Thoracic aorta (tissue), 2 donors: ENCODE data around the gene SIRPG. TPM values are rescaled to one million over a fixed set of nuclear protein-coding genes. Genes with fewer than 3 reads are reported as not detected.

ENCODE experiments used
- ATAC-seq: fragments of 150-250 bp; one replicate; pipeline ENCODE4 v1.8.0; 2017; ENCODE audit warnings: low read depth; ENCODE audit not compliant: insufficient number of reproducible peaks, low FRiP score
- DNase-seq: peaks from one replicate; pipeline ENCODE4 v3.0.0-alpha.2; 2020; ENCODE audit warnings: low spot score
- H3K27ac ChIP-seq, 2 donors: fragments of 200-600 bp; sonication (generic); 1 replicate in 1 of 2; 2 replicates in 1 of 2; pipeline ENCODE4 v1.5.1; 2016; ENCODE audit warnings: mild to moderate bottlenecking in 2 of 2, moderate library complexity in 2 of 2
- H3K27me3 ChIP-seq: fragments of 200-600 bp; sonication (generic); replicated peaks from 2 replicates; pipeline ENCODE4 v1.6.0; 2016; ENCODE audit warnings: mild to moderate bottlenecking; ENCODE audit not compliant: insufficient read depth
- H3K36me3 ChIP-seq: fragments of 200-600 bp; sonication (generic); one replicate; pipeline ENCODE4 v1.5.1; 2016
- H3K4me1 ChIP-seq, 2 donors: fragments of 200-600 bp; sonication (generic); 1 replicate in 1 of 2; 2 replicates in 1 of 2; pipeline versions ENCODE4 v1.5.1 to v1.6.0; 2016; ENCODE audit warnings: low read depth in 2 of 2, mild to moderate bottlenecking in 1 of 2; ENCODE audit not compliant: control insufficient read depth in 1 of 2
- H3K4me3 ChIP-seq: fragments of 200-600 bp; sonication (generic); 2 replicates; pipeline ENCODE4 v1.5.1; 2016; ENCODE audit warnings: mild to moderate bottlenecking
- H3K9me3 ChIP-seq: fragments of 200-600 bp; sonication (generic); 2 replicates; pipeline ENCODE4 v1.5.1; 2016
- total RNA-seq, 2 donors: library from RNA; depleted of rRNA; stranded (reverse); fragments of >200 nt; gene quantifications; one replicate each; pipeline versions ENCODE4 v1.1.0 to v1.2.3, GENCODE V29; 2016
- TF ChIP-seq, protein P1 (sequence below): fragments of 200-600 bp; sonication (generic); IDR thresholded peaks from one replicate; pipeline ENCODE4 v1.5.1; 2019; ENCODE audit warnings: antibody characterized with exemption

SIRPG gene
- total RNA-seq, 2 donors from 2014 or later = 3.8 TPM; not detected in 1

DNA sequence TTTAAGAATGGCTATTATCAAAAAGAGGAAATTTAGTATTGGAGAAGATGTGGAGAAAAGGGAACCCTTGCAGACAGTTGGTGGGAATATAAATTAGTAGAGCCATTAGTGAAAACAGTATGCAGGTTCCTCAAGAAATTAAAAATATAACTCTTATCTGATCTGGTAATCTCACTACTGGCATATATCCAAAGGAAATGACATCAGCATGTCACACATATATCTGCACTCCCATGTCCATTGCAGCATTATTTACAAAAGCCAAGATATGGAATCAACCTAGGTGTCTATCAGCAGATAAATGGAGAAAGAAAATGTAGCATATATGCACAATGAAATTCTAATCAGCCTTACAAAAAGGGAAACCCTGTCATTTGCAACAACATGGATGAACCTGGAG lies 2.6 kb downstream of the SIRPG start:
- DNase-seq = no peak
- Histone ChIP-seq H3K4me3 (no peak overlapping the region), H3K9me3 (no peaks in the 10 kb centered on the region), H3K36me3 (no peaks in the 10 kb centered on the region), H3K27ac (no peak overlapping the region), H3K4me1 (no peaks in the 10 kb centered on the region), H3K27me3 (no peaks in the 10 kb centered on the region)
- no peak for ATAC-seq
- TF ChIP-seq, protein P1, sequence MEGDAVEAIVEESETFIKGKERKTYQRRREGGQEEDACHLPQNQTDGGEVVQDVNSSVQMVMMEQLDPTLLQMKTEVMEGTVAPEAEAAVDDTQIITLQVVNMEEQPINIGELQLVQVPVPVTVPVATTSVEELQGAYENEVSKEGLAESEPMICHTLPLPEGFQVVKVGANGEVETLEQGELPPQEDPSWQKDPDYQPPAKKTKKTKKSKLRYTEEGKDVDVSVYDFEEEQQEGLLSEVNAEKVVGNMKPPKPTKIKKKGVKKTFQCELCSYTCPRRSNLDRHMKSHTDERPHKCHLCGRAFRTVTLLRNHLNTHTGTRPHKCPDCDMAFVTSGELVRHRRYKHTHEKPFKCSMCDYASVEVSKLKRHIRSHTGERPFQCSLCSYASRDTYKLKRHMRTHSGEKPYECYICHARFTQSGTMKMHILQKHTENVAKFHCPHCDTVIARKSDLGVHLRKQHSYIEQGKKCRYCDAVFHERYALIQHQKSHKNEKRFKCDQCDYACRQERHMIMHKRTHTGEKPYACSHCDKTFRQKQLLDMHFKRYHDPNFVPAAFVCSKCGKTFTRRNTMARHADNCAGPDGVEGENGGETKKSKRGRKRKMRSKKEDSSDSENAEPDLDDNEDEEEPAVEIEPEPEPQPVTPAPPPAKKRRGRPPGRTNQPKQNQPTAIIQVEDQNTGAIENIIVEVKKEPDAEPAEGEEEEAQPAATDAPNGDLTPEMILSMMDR = no peak

DNA sequence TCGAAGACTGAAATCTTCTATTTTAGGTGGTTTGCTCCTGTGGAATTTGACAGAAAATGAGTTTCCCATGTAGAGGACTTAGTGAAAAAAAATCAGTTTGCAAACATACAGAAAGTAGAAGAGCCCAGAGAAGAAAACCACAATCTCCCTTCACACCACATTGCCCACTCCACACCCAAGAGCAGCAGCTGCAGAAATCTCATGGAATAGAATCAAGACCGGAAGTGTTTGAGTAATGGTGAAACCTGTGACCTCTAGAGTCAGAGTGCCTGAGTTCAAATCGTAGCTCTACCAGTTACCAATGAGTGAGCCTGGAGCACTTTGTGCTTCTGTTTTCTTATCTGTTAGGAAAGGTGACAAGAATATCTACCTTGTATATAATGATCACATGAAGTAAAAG lies 4.6 kb downstream of the SIRPG start:
- Histone ChIP-seq H3K27ac (no peak overlapping the region), H3K27me3 (no peaks in the 10 kb centered on the region), H3K4me1 (no peaks in the 10 kb centered on the region), H3K9me3 (no peaks in the 10 kb centered on the region), H3K36me3 (no peaks in the 10 kb centered on the region), H3K4me3 (no peak overlapping the region)
- ATAC-seq (no peak), DNase-seq (no peak)
- TF ChIP-seq, protein P1 = no peak

DNA sequence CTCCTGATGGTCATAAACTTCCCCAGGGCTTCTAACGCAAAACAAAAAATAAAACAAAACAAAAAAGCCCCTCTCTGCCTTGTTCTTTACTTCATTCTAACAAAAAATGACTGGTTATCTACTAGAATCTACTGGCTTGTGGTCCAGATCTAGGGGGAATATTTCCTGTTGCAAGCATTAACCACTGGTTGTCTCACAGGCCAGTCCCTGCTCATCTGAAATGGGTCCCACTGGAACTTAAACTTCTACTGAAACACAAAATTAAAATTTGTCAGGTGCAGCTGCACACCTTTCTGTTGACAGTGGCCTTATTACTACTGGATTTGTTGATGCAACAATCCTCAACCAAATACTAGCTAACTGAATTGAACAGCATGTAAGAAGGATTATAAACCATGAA lies 5.5 kb downstream of the SIRPG start:
- no peak overlapping the region for H3K27ac ChIP-seq
- H3K4me3 ChIP-seq = no peak overlapping the region
- TF ChIP-seq, protein P1 = no peak
- ATAC-seq (no peak), DNase-seq (no peak)
- H3K9me3 ChIP-seq = no peaks in the 10 kb centered on the region
- no peaks in the 10 kb centered on the region for H3K4me1 ChIP-seq
- H3K36me3 ChIP-seq = no peaks in the 10 kb centered on the region
- H3K27me3 ChIP-seq = no peaks in the 10 kb centered on the region

DNA sequence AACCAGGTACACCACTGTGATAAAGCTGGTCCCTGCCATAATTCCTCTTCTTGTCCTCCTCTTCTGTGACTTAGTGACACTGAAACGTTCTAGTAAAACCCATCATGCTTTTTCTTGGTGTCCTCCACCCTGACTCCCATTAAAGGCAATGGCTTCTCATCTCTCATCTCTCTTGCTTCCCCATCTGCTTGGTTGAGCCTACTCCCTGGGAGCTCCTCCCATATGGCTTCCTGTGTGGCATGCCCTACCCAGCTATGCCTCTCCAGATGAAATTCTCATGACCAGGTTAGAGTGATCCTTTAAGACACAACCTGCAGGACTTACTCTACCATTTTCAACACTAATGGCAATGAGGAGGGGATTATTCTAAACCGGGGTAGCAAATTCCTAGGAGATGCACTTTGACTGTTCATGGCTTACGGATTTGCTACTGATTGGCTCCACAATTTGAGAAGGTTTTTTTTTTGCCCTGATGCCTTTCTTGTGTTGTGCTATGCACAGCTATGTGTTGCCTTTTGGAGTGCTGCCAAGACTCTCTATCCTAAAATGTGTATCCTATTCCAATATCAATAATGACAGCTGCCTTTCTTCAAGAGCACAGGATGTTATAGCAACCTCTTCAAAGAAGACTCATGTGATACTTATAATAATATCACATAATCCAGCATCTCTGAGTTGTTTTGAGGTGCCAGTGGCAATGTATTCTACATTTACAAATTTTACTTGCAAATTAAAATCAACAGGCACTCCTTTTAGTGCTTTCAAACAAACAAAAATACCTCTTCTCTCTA lies 6.1 kb downstream of the SIRPG start:
- H3K27ac ChIP-seq = no peak overlapping the region
- no peaks in the 10 kb centered on the region for H3K4me1 ChIP-seq
- DNase-seq (no peak), ATAC-seq (no peak)
- no peaks in the 10 kb centered on the region for H3K9me3 ChIP-seq
- TF ChIP-seq, protein P1 = no peak
- H3K27me3 ChIP-seq = no peaks in the 10 kb centered on the region
- H3K36me3 ChIP-seq = no peaks in the 10 kb centered on the region
- H3K4me3 ChIP-seq = no peak overlapping the region

DNA sequence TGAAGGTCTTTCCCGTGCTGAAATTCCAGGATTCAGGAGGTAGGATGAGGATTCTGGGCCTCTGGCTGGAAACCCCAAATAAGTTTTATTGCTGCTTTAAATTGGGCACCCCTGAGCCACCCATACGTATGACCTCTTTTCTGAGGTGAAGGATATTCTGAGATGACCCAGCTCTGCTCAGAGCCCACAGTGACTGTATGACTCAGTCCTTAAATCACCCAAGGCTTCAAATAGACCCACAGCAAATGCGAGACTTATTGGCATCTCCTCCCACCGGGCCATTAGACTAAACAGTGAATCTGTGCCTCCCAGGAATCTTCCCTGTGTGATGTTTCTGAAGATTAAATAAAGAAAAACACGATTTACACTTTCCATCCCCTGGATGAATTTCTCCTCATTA lies 9.5 kb downstream of the SIRPG start:
- TF ChIP-seq, protein P1 = no peak
- DNase-seq (no peak), ATAC-seq (no peak)

More for the DNA sequence above, 9.5 kb downstream of the SIRPG start:
- Histone ChIP-seq H3K4me1 (no peaks in the 10 kb centered on the region), H3K4me3 (no peak overlapping the region), H3K27ac (no peak overlapping the region), H3K9me3 (no peaks in the 10 kb centered on the region), H3K27me3 (no peaks in the 10 kb centered on the region), H3K36me3 (no peaks in the 10 kb centered on the region)
